HCT116 (cell line): Measurements from ENCODE around the gene JPH3. TPM values are rescaled to one million over a fixed set of nuclear protein-coding genes. Genes with fewer than 3 reads are reported as not detected.

Source experiments
- ATAC-seq: fragments of 200-7000 bp; cut with Tn5 transposase; 2 replicates; pipeline ENCODE4 v1.9.1; 2020; ENCODE audit warnings: mild to moderate bottlenecking, moderate library complexity
- BruUV-seq: library from RNA; stranded (reverse); fragments of 400-500 nt; replicated peaks from 2 replicates; lab custom pipeline; 2021; lab: Mats Ljungman, UMichigan
- CTCF ChIA-PET: fragments of 300-600 bp; sonication (Branson Sonifier 250); formaldehyde crosslinking; loops from one replicate; lab custom pipeline; 2021; ENCODE audit warnings: antibody characterized with exemption; lab: Charles Lee
- POLR2A ChIA-PET: fragments of 300-600, 350-600 bp; sonication (Branson Sonifier 250); formaldehyde crosslinking; loops from one replicate; lab custom pipeline; 2021; ENCODE audit warnings: antibody characterized with exemption; lab: Charles Lee
- RAD21 ChIA-PET, 2 experiments: fragments of 300-600 bp; sonication (Branson Sonifier 250); formaldehyde crosslinking; loops; one replicate each; lab custom pipeline; 2023; ENCODE audit warnings: low total read pairs in 2 of 2; ENCODE audit not compliant: uncharacterized antibody in 2 of 2, unreplicated experiment in 2 of 2, low non-redundant PET in 1 of 2; lab: Charles Lee
- DNase-seq: peaks from one replicate; pipeline ENCODE4 v3.0.0-alpha.2; 2010; ENCODE audit warnings: low read depth, low spot score
- H2AFZ ChIP-seq: fragments of 200-600 bp; shearing (Covaris generic), sonication (generic); 2 replicates; pipeline ENCODE4 v1.6.1; 2017; ENCODE audit warnings: low read depth, mixed run types, mixed read lengths, antibody characterized with exemption, low read length; ENCODE audit not compliant: poor library complexity, severe bottlenecking
- H3K27ac ChIP-seq: 2 replicates; pipeline ENCODE4 v1.5.1; 2012; ENCODE audit warnings: low read depth, low read length
- H3K27me3 ChIP-seq: fragments of 200-600 bp; sonication (generic); 2 replicates; pipeline ENCODE4 v1.6.1; 2016; ENCODE audit warnings: mixed run types, low read length, mixed read lengths; ENCODE audit not compliant: insufficient read depth
- H3K36me3 ChIP-seq, 2 experiments: fragments of 200-500 bp in 1 of 2; fragments of 200-600 bp in 1 of 2; sonication (Bioruptor generic) in 1 of 2; sonication (generic) in 1 of 2; 2 replicates each; pipeline versions ENCODE4 v1.5.1 to v1.6.1; 2014 to 2016; ENCODE audit warnings: low read length in 2 of 2, inconsistent platforms in 1 of 2, mixed read lengths in 1 of 2, mixed run types in 1 of 2; ENCODE audit not compliant: insufficient read depth in 2 of 2, control insufficient read depth in 1 of 2
- H3K4me1 ChIP-seq, 2 experiments: fragments of 200-600 bp in 1 of 2; sonication (generic) in 1 of 2; 2 replicates each; pipeline versions ENCODE4 v1.5.1 to v1.6.1; 2012 to 2017; ENCODE audit warnings: low read length in 2 of 2, inconsistent platforms in 1 of 2, mild to moderate bottlenecking in 1 of 2, mixed read lengths in 1 of 2, mixed run types in 1 of 2, moderate library complexity in 1 of 2; ENCODE audit not compliant: insufficient read depth in 2 of 2, control insufficient read depth in 1 of 2
- H3K4me2 ChIP-seq: fragments of 200-600 bp; sonication (generic); 2 replicates; pipeline ENCODE4 v1.6.1; 2017; ENCODE audit warnings: mixed run types, low read length, mixed read lengths
- H3K4me3 ChIP-seq, 2 experiments: fragments of 200-600 bp in 1 of 2; sonication (generic) in 1 of 2; replicated peaks in 1 of 2; 2 replicates each; pipeline ENCODE4 v1.5.1; 2011 to 2016; ENCODE audit warnings: low read length in 2 of 2, control low read depth in 1 of 2, low read depth in 1 of 2, mild to moderate bottlenecking in 1 of 2, mixed read lengths in 1 of 2, mixed run types in 1 of 2
- H3K79me2 ChIP-seq: fragments of 200-600 bp; sonication (generic); 2 replicates; pipeline ENCODE4 v1.6.1; 2017; ENCODE audit warnings: mild to moderate bottlenecking, mixed run types, low read length, moderate library complexity, mixed read lengths; ENCODE audit not compliant: insufficient read depth
- H3K9ac ChIP-seq: fragments of 200-600 bp; sonication (generic); 2 replicates; pipeline ENCODE4 v1.6.1; 2016; ENCODE audit warnings: low read length, mixed read lengths
- H3K9me2 ChIP-seq: fragments of 200-600 bp; sonication (generic), shearing (Covaris generic); 2 replicates; pipeline ENCODE4 v1.6.1; 2017; ENCODE audit warnings: mixed run types, mild to moderate bottlenecking, moderate library complexity; ENCODE audit not compliant: insufficient read depth
- H3K9me3 ChIP-seq, 2 experiments: fragments of 200-500 bp in 1 of 2; fragments of 200-600 bp in 1 of 2; sonication (Bioruptor generic) in 1 of 2; sonication (generic) in 1 of 2; 2 replicates each; pipeline ENCODE4 v1.6.1; 2014 to 2017; ENCODE audit warnings: low read length in 2 of 2, mixed read lengths in 2 of 2, inconsistent platforms in 1 of 2, low read depth in 1 of 2, mild to moderate bottlenecking in 1 of 2, mixed run types in 1 of 2, moderate library complexity in 1 of 2; ENCODE audit not compliant: control insufficient read depth in 1 of 2, insufficient read depth in 1 of 2
- H4K20me1 ChIP-seq: fragments of 200-600 bp; sonication (generic), shearing (Covaris generic); 2 replicates; pipeline ENCODE4 v1.6.1; 2017; ENCODE audit warnings: mixed run types, mild to moderate bottlenecking, moderate library complexity; ENCODE audit not compliant: insufficient read depth
- CBX3 ChIP-seq: IDR thresholded peaks from 2 replicates; pipeline ENCODE4 v1.6.1; 2012; ENCODE audit warnings: low read depth
- CEBPB ChIP-seq: IDR thresholded peaks from 2 replicates; pipeline ENCODE4 v1.6.1; 2012; ENCODE audit warnings: low read depth
- CTCF ChIP-seq, 3 experiments: fragments of 200-600 bp in 1 of 3; sonication (generic) in 1 of 3; IDR thresholded peaks in 2 of 3; conservative IDR thresholded peaks in 1 of 3; 2 replicates each; pipeline ENCODE4 v1.5.1; 2012 to 2017; ENCODE audit warnings: low read depth in 2 of 3, low read length in 2 of 3, antibody characterized with exemption in 1 of 3, borderline replicate concordance in 1 of 3, control low read depth in 1 of 3, mild to moderate bottlenecking in 1 of 3, mixed read lengths in 1 of 3, mixed run types in 1 of 3, moderate library complexity in 1 of 3; ENCODE audit not compliant: insufficient read depth in 1 of 3
- EGR1 ChIP-seq: IDR thresholded peaks from 2 replicates; pipeline ENCODE4 v1.6.1; 2012; ENCODE audit warnings: low read depth
- EZH2 ChIP-seq: fragments of 200-600 bp; sonication (generic); IDR thresholded peaks from 2 replicates; pipeline ENCODE4 v1.6.1; 2017; ENCODE audit warnings: antibody characterized with exemption, mixed run types
- EZH2phosphoT487 ChIP-seq: fragments of 200-600 bp; IDR thresholded peaks from 2 replicates; pipeline ENCODE4 v1.6.1; 2018; ENCODE audit warnings: antibody characterized with exemption, borderline replicate concordance
- FOSL1 ChIP-seq: IDR thresholded peaks from 2 replicates; pipeline ENCODE4 v1.6.1; 2012; ENCODE audit warnings: low read depth
- JUND ChIP-seq: IDR thresholded peaks from 2 replicates; pipeline ENCODE4 v1.6.1; 2012
- MAX ChIP-seq: IDR thresholded peaks from 2 replicates; pipeline ENCODE4 v1.6.1; 2012
- RAD21 ChIP-seq: IDR thresholded peaks from 2 replicates; pipeline ENCODE4 v1.6.1; 2012; ENCODE audit warnings: low read depth, mild to moderate bottlenecking
- REST ChIP-seq: IDR thresholded peaks from 2 replicates; pipeline ENCODE4 v1.6.1; 2012; ENCODE audit warnings: low read depth
- SIN3A ChIP-seq: IDR thresholded peaks from 2 replicates; pipeline ENCODE4 v1.6.1; 2012; ENCODE audit warnings: low read depth
- SP1 ChIP-seq: IDR thresholded peaks from 2 replicates; pipeline ENCODE4 v1.6.1; 2012; ENCODE audit warnings: low read depth
- SRF ChIP-seq: IDR thresholded peaks from 2 replicates; pipeline ENCODE4 v1.6.1; 2012; ENCODE audit warnings: low read depth
- TCF7L2 ChIP-seq: IDR thresholded peaks from 2 replicates; pipeline ENCODE4 v1.7.0; 2011; ENCODE audit warnings: borderline replicate concordance, inconsistent platforms; ENCODE audit not compliant: insufficient read depth, insufficient read length; ENCODE audit errors: extremely low read depth
- YY1 ChIP-seq: IDR thresholded peaks from 2 replicates; pipeline ENCODE4 v1.6.1; 2011; ENCODE audit warnings: low read length, low read depth, moderate library complexity, mild to moderate bottlenecking; ENCODE audit not compliant: insufficient replicate concordance; ENCODE audit errors: extremely low read depth
- ZBTB33 ChIP-seq: IDR thresholded peaks from 2 replicates; pipeline ENCODE4 v1.6.1; 2011; ENCODE audit warnings: mild to moderate bottlenecking, low read length, moderate library complexity; ENCODE audit not compliant: insufficient replicate concordance; ENCODE audit errors: extremely low read depth
- ZFX ChIP-seq: fragments of 450-650 bp; IDR thresholded peaks from 2 replicates; pipeline ENCODE4 v1.6.1; 2017
- ZNF274 ChIP-seq: fragments of 200-500 bp; sonication (Bioruptor generic); IDR thresholded peaks from 2 replicates; pipeline ENCODE4 v1.6.1; 2014; ENCODE audit warnings: mild to moderate bottlenecking, low read depth, low read length, inconsistent platforms
- intact Hi-C: fragments of 100-400 bp; cut with micrococcal nuclease; formaldehyde crosslinking; loops from 2 replicates; pipeline ENCODE4 v1.10.0; 2022
- total RNA-seq: library from RNA; stranded (reverse); gene quantifications from one replicate; pipeline ENCODE4 v1.2.1, GENCODE V29; 2021; ENCODE audit not compliant: unreplicated experiment
- TF ChIP-seq, protein P1 (sequence below): IDR thresholded peaks from 2 replicates; pipeline ENCODE4 v1.6.1; 2012

Gene JPH3
- total RNA-seq, 1 experiment from 2014 or later: 0.10 TPM

- H3K27me3 ChIP-seq: peaks cover 8% of the 10 kb centered on the region; the same call in 1 of the 2 replicates
These were observed 45.3 kb downstream of the JPH3 start for GRCh38 chr16:87647431-87648185.

More at GRCh38 chr16:87647431-87648185, 45.3 kb downstream of the JPH3 start:
- Histone ChIP-seq H3K4me1 (peaks cover 2 to 9% of the 10 kb centered on the region in 2 experiments; a peak in 2 of 4 replicates), H3K9me2 (no peaks in the 10 kb centered on the region), H3K4me2 (no peak overlapping the region), H4K20me1 (no peaks in the 10 kb centered on the region), H3K27ac (no peak overlapping the region), H2AFZ (no peak overlapping the region), H3K9ac (no peak overlapping the region), H3K4me3 (no peak overlapping the region), H3K9me3 (no peaks in the 10 kb centered on the region), H3K79me2 (no peaks in the 10 kb centered on the region), H3K36me3 (no peaks in the 10 kb centered on the region)
- CTCF ChIA-PET: interaction anchor here (1.5 kb wide), 1 partner anchor 11 kb away, joined by 5 read pairs; no protein-coding TSS in a partner anchor
- POLR2A ChIA-PET: no interaction called here
- RAD21 ChIA-PET: no interaction called here
- ATAC-seq (no peak), DNase-seq (no peak)
- BruUV-seq: no TSS peak
- intact Hi-C loops: no loop called here
- TF ChIP-seq CTCF (IDR thresholded peaks at IDR 0.05 in 2 of 3, conservative IDR thresholded peaks at IDR 0.05 in 1 of 3; ENCODE audit: borderline replicate concordance in 1 of 3, insufficient read depth in 1 of 3, low read depth in 2 of 3, low read length in 2 of 3) (no peak), TCF7L2 (no peak), ZFX (no peak), YY1 (no peak), RAD21 (no peak), ZBTB33 (no peak), CBX3 (no peak), SIN3A (no peak), EZH2 (no peak), MAX (no peak), SP1 (no peak), JUND (no peak), EGR1 (no peak), FOSL1 (no peak), EZH2phosphoT487 (no peak), REST (no peak), CEBPB (no peak), SRF (no peak), ZNF274 (no peak)
- TF ChIP-seq, protein P1, sequence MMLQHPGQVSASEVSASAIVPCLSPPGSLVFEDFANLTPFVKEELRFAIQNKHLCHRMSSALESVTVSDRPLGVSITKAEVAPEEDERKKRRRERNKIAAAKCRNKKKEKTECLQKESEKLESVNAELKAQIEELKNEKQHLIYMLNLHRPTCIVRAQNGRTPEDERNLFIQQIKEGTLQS: no peak
